GM23338 (cell line): ENCODE data around the gene YLPM1. TPM values are rescaled to one million over a fixed set of nuclear protein-coding genes. Genes with fewer than 3 reads are reported as not detected.

Experiments
- ATAC-seq: fragments of 200-7000 bp; cut with Tn5 transposase; 3 replicates; pipeline ENCODE4 v1.9.1; 2020
- DNase-seq: peaks from one replicate; pipeline ENCODE4 v3.0.0-alpha.2; 2015; ENCODE audit warnings: low spot score
- H2AFZ ChIP-seq: fragments of 200-600 bp; sonication (generic); 2 replicates; pipeline ENCODE4 v1.8.0; 2016; ENCODE audit warnings: antibody characterized with exemption, mild to moderate bottlenecking, moderate library complexity
- H3F3A ChIP-seq: fragments of 200-600 bp; sonication (generic); replicated peaks from 2 replicates; pipeline ENCODE4 v1.8.0; 2017; ENCODE audit warnings: antibody characterized with exemption, mixed run types, low read depth
- H3K27ac ChIP-seq: fragments of 200-600 bp; sonication (generic); 2 replicates; pipeline ENCODE4 v1.6.1; 2016; ENCODE audit warnings: low read depth
- H3K27me3 ChIP-seq: fragments of 200-600 bp; sonication (generic); 2 replicates; pipeline ENCODE4 v1.8.0; 2016; ENCODE audit warnings: mild to moderate bottlenecking, mixed run types, moderate library complexity; ENCODE audit not compliant: insufficient read depth
- H3K36me3 ChIP-seq: fragments of 200-600 bp; sonication (generic); 2 replicates; pipeline ENCODE4 v1.8.0; 2016; ENCODE audit warnings: mild to moderate bottlenecking; ENCODE audit not compliant: insufficient read depth
- H3K4me1 ChIP-seq: fragments of 200-600 bp; sonication (generic); 2 replicates; pipeline ENCODE4 v1.8.0; 2016; ENCODE audit warnings: mild to moderate bottlenecking, moderate library complexity; ENCODE audit not compliant: insufficient read depth
- H3K4me2 ChIP-seq: fragments of 200-600 bp; sonication (generic); 2 replicates; pipeline ENCODE4 v1.7.1; 2017; ENCODE audit warnings: mixed run types
- H3K4me3 ChIP-seq: fragments of 200-600 bp; sonication (generic); 2 replicates; pipeline ENCODE4 v1.6.1; 2016; ENCODE audit warnings: mixed run types
- H3K79me2 ChIP-seq: fragments of 200-600 bp; sonication (generic); replicated peaks from 2 replicates; pipeline ENCODE4 v1.8.0; 2017; ENCODE audit warnings: mild to moderate bottlenecking; ENCODE audit not compliant: insufficient read depth
- H3K9me2 ChIP-seq: fragments of 200-600 bp; sonication (generic); 2 replicates; pipeline ENCODE4 v1.8.0; 2017; ENCODE audit not compliant: insufficient read depth
- H4K20me1 ChIP-seq: fragments of 200-600 bp; sonication (generic); replicated peaks from 2 replicates; pipeline ENCODE4 v1.8.0; 2017; ENCODE audit warnings: mild to moderate bottlenecking; ENCODE audit not compliant: insufficient read depth
- H3K27ac Mint-ChIP-seq: 2 replicates; pipeline ENCODE4 v1.8.0; 2020; ENCODE audit warnings: inconsistent platforms, mild to moderate bottlenecking, moderate library complexity, mixed read lengths
- H3K27me3 Mint-ChIP-seq: 3 replicates; pipeline ENCODE4 v1.8.0; 2022; ENCODE audit warnings: low read depth, mild to moderate bottlenecking, moderate library complexity, mixed read lengths, inconsistent platforms; ENCODE audit not compliant: insufficient read depth, poor library complexity
- H3K36me3 Mint-ChIP-seq: 3 replicates; pipeline ENCODE4 v1.8.0; 2021; ENCODE audit warnings: low read depth, mild to moderate bottlenecking, inconsistent platforms, moderate library complexity, mixed read lengths
- H3K4me1 Mint-ChIP-seq: 3 replicates; pipeline ENCODE4 v1.8.0; 2020; ENCODE audit warnings: mild to moderate bottlenecking, inconsistent platforms, mixed read lengths
- H3K4me3 Mint-ChIP-seq: 3 replicates; pipeline ENCODE4 v1.8.0; 2021; ENCODE audit warnings: moderate library complexity, mild to moderate bottlenecking, inconsistent platforms, mixed read lengths
- H3K9me3 Mint-ChIP-seq: 3 replicates; pipeline ENCODE4 v1.8.0; 2020; ENCODE audit warnings: moderate library complexity, mild to moderate bottlenecking, inconsistent platforms, mixed read lengths
- CREB1 ChIP-seq: fragments of 250-450 bp; sonication (Bioruptor Pico); IDR thresholded peaks from 2 replicates; pipeline ENCODE4 v1.5.0; 2020; ENCODE audit warnings: low read depth, mild to moderate bottlenecking, moderate library complexity
- EZH2 ChIP-seq: fragments of 200-600 bp; sonication (generic); IDR thresholded peaks from one replicate; pipeline ENCODE4 v1.8.0; 2017; ENCODE audit warnings: antibody characterized with exemption, mild to moderate bottlenecking, low read depth; ENCODE audit not compliant: unreplicated experiment
- EZH2phosphoT487 ChIP-seq: fragments of 200-600 bp; sonication (generic); IDR thresholded peaks from one replicate; pipeline ENCODE4 v1.8.1; 2018; ENCODE audit warnings: antibody characterized with exemption; ENCODE audit not compliant: unreplicated experiment
- JUNB ChIP-seq: IDR thresholded peaks from one replicate; pipeline ENCODE4 v1.6.1; 2016; ENCODE audit warnings: antibody characterized with exemption; ENCODE audit not compliant: unreplicated experiment
- NANOG ChIP-seq: IDR thresholded peaks from 2 replicates; pipeline ENCODE4 v1.6.1; 2016; ENCODE audit warnings: antibody characterized with exemption, borderline replicate concordance
- POLR2AphosphoS5 ChIP-seq: IDR thresholded peaks from 2 replicates; pipeline ENCODE4 v1.6.1; 2016; ENCODE audit warnings: antibody characterized with exemption, low read depth
- ZNF331 ChIP-seq: fragments of 250-450 bp; sonication (Bioruptor Pico); IDR thresholded peaks from 2 replicates; pipeline ENCODE4 v1.5.0; 2020; ENCODE audit warnings: low read depth, mild to moderate bottlenecking, moderate library complexity
- polyA plus RNA-seq: library from polyadenylated mRNA; unstranded; fragments of >200 nt; fragmentation: Nextera tagmentation; extraction: Ambion mirVana; gene quantifications from 2 replicates; pipeline ENCODE4 v1.2.1, GENCODE V29; 2016
- total RNA-seq: library from RNA; depleted of rRNA; stranded (reverse); fragments of >200 nt; shearing (Covaris generic); gene quantifications from 2 replicates; pipeline ENCODE4 v1.2.3, GENCODE V29; 2014
- TF ChIP-seq, protein P1 (sequence below): IDR thresholded peaks from 2 replicates; pipeline ENCODE4 v1.6.1; 2016; ENCODE audit warnings: antibody characterized with exemption
- TF ChIP-seq, protein P2 (sequence below), 2 experiments: fragments of 200-600 bp in 1 of 2; sonication (generic) in 1 of 2; conservative IDR thresholded peaks; 2 replicates each; pipeline versions ENCODE4 v1.5.1 to v1.6.1; 2016 to 2017; ENCODE audit warnings: antibody characterized with exemption in 2 of 2, low read depth in 2 of 2, mild to moderate bottlenecking in 2 of 2, moderate library complexity in 1 of 2
- TF ChIP-seq, protein P3 (sequence below): IDR thresholded peaks from one replicate; pipeline ENCODE4 v1.6.1; 2018; ENCODE audit warnings: antibody characterized with exemption; ENCODE audit not compliant: unreplicated experiment

Gene YLPM1
- total and polyA plus RNA-seq, 2 experiments from 2014 or later = 39.2 to 58.4 TPM

DNA sequence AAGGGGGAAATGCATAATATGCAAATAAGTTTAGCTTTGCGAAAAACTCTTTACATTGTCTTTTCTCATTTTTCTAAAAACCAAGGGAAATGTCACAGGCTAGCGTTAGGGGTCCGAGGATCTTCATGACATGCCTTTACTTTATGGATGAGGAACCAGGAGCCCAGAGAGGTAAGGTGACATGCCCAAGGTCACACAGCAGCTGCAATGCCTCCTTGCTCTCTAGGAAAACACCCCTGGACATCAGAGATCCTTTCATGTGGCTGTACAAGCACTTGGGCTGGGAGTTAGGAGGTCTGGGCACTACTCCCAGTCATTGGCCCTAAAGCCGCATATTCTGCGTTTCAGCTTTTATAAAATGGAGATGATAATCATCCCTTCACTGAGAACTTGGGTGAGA is 112.1 kb downstream of the YLPM1 start (continued):
- no peak for TF ChIP-seq CREB1
- no peak for TF ChIP-seq JUNB
- no peak for TF ChIP-seq EZH2phosphoT487
- no peak for TF ChIP-seq ZNF331 (CRISPR knock-in tag)
- TF ChIP-seq EZH2 = no peak
- TF ChIP-seq, protein P1, sequence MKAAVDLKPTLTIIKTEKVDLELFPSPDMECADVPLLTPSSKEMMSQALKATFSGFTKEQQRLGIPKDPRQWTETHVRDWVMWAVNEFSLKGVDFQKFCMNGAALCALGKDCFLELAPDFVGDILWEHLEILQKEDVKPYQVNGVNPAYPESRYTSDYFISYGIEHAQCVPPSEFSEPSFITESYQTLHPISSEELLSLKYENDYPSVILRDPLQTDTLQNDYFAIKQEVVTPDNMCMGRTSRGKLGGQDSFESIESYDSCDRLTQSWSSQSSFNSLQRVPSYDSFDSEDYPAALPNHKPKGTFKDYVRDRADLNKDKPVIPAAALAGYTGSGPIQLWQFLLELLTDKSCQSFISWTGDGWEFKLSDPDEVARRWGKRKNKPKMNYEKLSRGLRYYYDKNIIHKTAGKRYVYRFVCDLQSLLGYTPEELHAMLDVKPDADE = no peak
- TF ChIP-seq, protein P2, sequence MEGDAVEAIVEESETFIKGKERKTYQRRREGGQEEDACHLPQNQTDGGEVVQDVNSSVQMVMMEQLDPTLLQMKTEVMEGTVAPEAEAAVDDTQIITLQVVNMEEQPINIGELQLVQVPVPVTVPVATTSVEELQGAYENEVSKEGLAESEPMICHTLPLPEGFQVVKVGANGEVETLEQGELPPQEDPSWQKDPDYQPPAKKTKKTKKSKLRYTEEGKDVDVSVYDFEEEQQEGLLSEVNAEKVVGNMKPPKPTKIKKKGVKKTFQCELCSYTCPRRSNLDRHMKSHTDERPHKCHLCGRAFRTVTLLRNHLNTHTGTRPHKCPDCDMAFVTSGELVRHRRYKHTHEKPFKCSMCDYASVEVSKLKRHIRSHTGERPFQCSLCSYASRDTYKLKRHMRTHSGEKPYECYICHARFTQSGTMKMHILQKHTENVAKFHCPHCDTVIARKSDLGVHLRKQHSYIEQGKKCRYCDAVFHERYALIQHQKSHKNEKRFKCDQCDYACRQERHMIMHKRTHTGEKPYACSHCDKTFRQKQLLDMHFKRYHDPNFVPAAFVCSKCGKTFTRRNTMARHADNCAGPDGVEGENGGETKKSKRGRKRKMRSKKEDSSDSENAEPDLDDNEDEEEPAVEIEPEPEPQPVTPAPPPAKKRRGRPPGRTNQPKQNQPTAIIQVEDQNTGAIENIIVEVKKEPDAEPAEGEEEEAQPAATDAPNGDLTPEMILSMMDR (conservative IDR thresholded peaks at IDR 0.05; ENCODE audit: low read depth in 2 of 2) = no peak

DNA sequence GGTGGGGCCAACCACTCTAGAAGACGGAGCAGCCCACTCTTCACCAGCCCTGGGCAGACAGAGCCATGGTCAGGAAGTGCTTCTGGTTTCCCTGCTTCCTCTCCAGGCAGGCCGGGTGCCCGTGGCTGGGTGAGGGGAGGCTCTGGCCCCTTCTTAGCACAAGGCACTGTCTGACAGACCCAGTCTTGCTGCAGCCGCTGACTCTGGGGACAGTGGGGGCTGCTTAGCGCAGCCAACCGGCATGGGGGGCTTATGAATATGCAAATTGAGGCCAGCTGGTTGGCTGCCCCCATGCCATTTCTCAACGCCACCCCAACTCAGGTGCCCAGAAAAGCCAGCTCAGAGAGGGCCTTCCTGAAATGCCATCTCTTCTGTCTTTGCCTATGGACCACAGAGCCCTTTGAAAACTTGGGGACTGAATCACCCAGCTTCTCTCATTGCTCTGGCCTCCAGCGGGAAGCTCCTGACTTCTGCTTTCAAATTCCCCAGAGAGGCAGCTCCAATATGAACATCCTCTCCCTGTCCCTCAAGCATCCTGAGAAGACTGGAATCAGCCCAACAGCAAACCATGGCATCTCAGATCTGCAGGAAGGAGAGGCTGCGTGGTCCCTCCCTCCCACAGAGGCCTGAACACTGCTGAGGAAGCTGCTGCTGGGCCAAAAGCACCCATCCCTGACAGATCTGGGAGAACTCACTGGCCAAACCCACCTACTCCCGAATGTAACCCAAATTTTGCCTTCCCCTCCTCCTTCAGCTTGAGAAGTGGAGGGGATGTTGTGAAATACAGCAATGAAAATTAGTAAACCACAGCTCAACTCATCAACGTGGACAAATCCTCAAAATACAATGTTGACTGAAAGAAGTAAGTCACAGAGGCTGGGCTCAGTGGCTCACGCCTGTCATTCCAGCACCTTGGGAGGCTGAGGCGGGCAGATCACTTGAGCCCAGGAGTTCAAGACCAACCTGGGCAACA is 113.1 kb downstream of the YLPM1 start, which contains the start of gene PROX2:
PROX2 (minus strand) TSS at position 205 of the 973 bp plus-strand sequence. CDS start 12,311 bp downstream, outside the sequence.
- peak within 1 kb of the TSS; percentile 22; the same call in 1 of the 3 replicates for H3K4me3 Mint-ChIP-seq
- ATAC-seq = peak; percentile 88
- DNase-seq = peak; percentile 29
- TF ChIP-seq, protein P3, sequence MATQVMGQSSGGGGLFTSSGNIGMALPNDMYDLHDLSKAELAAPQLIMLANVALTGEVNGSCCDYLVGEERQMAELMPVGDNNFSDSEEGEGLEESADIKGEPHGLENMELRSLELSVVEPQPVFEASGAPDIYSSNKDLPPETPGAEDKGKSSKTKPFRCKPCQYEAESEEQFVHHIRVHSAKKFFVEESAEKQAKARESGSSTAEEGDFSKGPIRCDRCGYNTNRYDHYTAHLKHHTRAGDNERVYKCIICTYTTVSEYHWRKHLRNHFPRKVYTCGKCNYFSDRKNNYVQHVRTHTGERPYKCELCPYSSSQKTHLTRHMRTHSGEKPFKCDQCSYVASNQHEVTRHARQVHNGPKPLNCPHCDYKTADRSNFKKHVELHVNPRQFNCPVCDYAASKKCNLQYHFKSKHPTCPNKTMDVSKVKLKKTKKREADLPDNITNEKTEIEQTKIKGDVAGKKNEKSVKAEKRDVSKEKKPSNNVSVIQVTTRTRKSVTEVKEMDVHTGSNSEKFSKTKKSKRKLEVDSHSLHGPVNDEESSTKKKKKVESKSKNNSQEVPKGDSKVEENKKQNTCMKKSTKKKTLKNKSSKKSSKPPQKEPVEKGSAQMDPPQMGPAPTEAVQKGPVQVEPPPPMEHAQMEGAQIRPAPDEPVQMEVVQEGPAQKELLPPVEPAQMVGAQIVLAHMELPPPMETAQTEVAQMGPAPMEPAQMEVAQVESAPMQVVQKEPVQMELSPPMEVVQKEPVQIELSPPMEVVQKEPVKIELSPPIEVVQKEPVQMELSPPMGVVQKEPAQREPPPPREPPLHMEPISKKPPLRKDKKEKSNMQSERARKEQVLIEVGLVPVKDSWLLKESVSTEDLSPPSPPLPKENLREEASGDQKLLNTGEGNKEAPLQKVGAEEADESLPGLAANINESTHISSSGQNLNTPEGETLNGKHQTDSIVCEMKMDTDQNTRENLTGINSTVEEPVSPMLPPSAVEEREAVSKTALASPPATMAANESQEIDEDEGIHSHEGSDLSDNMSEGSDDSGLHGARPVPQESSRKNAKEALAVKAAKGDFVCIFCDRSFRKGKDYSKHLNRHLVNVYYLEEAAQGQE = no peak
- TF ChIP-seq POLR2AphosphoS5 (no peak), JUNB (no peak), ZNF331 (CRISPR knock-in tag) (no peak), NANOG (no peak), EZH2phosphoT487 (no peak), EZH2 (no peak), CREB1 (no peak)

More for the DNA sequence above, 113.1 kb downstream of the YLPM1 start, which contains the start of gene PROX2:
- peak within 1 kb of the TSS; percentile 96 for H2AFZ ChIP-seq
- H3K27ac ChIP-seq = no peak within 1 kb of the TSS
- no peaks in the 10 kb centered on the region for H3K79me2 ChIP-seq
- H4K20me1 ChIP-seq = no peaks in the 10 kb centered on the region
- H3K36me3 ChIP-seq = no peaks in the 10 kb centered on the region
- H3K4me1 ChIP-seq = peaks cover 12% of the 10 kb centered on the region
- no peaks in the 10 kb centered on the region for H3F3A ChIP-seq
- no peaks in the 10 kb centered on the region for H3K9me2 ChIP-seq
- H3K27me3 ChIP-seq = no peaks in the 10 kb centered on the region
- Mint-ChIP-seq H3K9me3 (no peaks in the 10 kb centered on the region), H3K27ac (no peak within 1 kb of the TSS), H3K4me1 (peaks cover 17% of the 10 kb centered on the region), H3K36me3 (no peaks in the 10 kb centered on the region), H3K27me3 (peaks cover 9% of the 10 kb centered on the region)
- H3K4me2 ChIP-seq = 0 out of 2 replicates have a peak within 1 kb of the TSS, but pooled peaks have one; percentile 40
- 0 out of 2 replicates have a peak within 1 kb of the TSS, but pooled peaks have one; percentile 15 for H3K4me3 ChIP-seq
